HG02623 (cell line): Measurements from ENCODE around the gene NLRP9.

Source experiments
- ATAC-seq: cut with Tn5 transposase; IDR thresholded peaks from one replicate; pipeline ENCODE4 v1.9.1; 2021; ENCODE audit warnings: moderate library complexity; ENCODE audit not compliant: unreplicated experiment

Gene NLRP9

GRCh38 chr19:55689411-55690108 is 48.6 kb downstream of the NLRP9 start:
- no peak for ATAC-seq

GRCh38 chr19:55688422-55689218 is 49.6 kb downstream of the NLRP9 start:
- ATAC-seq = no peak

- ATAC-seq = no peak
These were observed 50.7 kb downstream of the NLRP9 start for GRCh38 chr19:55687281-55688201.

GRCh38 chr19:55686311-55687050 is 51.7 kb downstream of the NLRP9 start:
- ATAC-seq = no peak

GRCh38 chr19:55685776-55686175 is 52.4 kb downstream of the NLRP9 start:
- no peak for ATAC-seq

GRCh38 chr19:55684946-55685681 is 53.1 kb downstream of the NLRP9 start:
- no peak for ATAC-seq

GRCh38 chr19:55683449-55684261 is 54.5 kb downstream of the NLRP9 start:
- ATAC-seq = no peak

GRCh38 chr19:55681131-55682092 is 56.8 kb downstream of the NLRP9 start:
- ATAC-seq = no peak

GRCh38 chr19:55680339-55681130 is 57.7 kb downstream of the NLRP9 start:
- no peak for ATAC-seq

- no peak for ATAC-seq
These were observed 58.6 kb downstream of the NLRP9 start for GRCh38 chr19:55679343-55680257.

GRCh38 chr19:55678121-55678671 is 60.0 kb downstream of the NLRP9 start:
- peak; percentile 59 for ATAC-seq

GRCh38 chr19:55677572-55678028 is 60.6 kb downstream of the NLRP9 start:
- no peak for ATAC-seq

GRCh38 chr19:55676889-55677505 is 61.2 kb downstream of the NLRP9 start:
- no peak for ATAC-seq

- no peak for ATAC-seq
These were observed 61.8 kb downstream of the NLRP9 start for GRCh38 chr19:55676383-55676782.

GRCh38 chr19:55675661-55676354 is 62.4 kb downstream of the NLRP9 start:
- no peak for ATAC-seq
